Rectal smooth muscle tissue (tissue), 1 donor: ENCODE data around the gene PLA2G4E.

Experiments
- H3K27ac ChIP-seq: one replicate; pipeline ENCODE4 v1.7.0; 2013; ENCODE audit warnings: low read depth, low read length, inconsistent platforms
- H3K27me3 ChIP-seq: one replicate; pipeline ENCODE4 v1.7.0; 2013; ENCODE audit warnings: low read length; ENCODE audit not compliant: control insufficient read depth, insufficient read depth
- H3K36me3 ChIP-seq: one replicate; pipeline ENCODE4 v1.7.0; 2013; ENCODE audit warnings: low read length; ENCODE audit not compliant: control insufficient read depth, insufficient read depth
- H3K4me1 ChIP-seq: one replicate; pipeline ENCODE4 v1.7.0; 2013; ENCODE audit warnings: low read length; ENCODE audit not compliant: control insufficient read depth, insufficient read depth
- H3K4me3 ChIP-seq: one replicate; pipeline ENCODE4 v1.7.0; 2013; ENCODE audit warnings: low read length
- H3K9ac ChIP-seq: one replicate; pipeline ENCODE4 v1.7.0; 2013; ENCODE audit warnings: low read length

Gene PLA2G4E

GRCh38 chr15:41957021-41957897 lies 63.6 kb downstream of the PLA2G4E start:
- no peak overlapping the region for H3K27ac ChIP-seq
- no peaks in the 10 kb centered on the region for H3K36me3 ChIP-seq
- H3K4me1 ChIP-seq = no peaks in the 10 kb centered on the region
- no peaks in the 10 kb centered on the region for H3K27me3 ChIP-seq
- H3K9ac ChIP-seq = no peak overlapping the region
- no peak overlapping the region for H3K4me3 ChIP-seq

GRCh38 chr15:41955807-41956525 lies 64.9 kb downstream of the PLA2G4E start:
- Histone ChIP-seq H3K4me1 (no peaks in the 10 kb centered on the region), H3K27ac (no peak overlapping the region), H3K27me3 (no peaks in the 10 kb centered on the region), H3K9ac (no peak overlapping the region), H3K4me3 (no peak overlapping the region), H3K36me3 (no peaks in the 10 kb centered on the region)

- Histone ChIP-seq H3K36me3 (no peaks in the 10 kb centered on the region), H3K27ac (no peak overlapping the region), H3K4me3 (no peak overlapping the region), H3K4me1 (no peaks in the 10 kb centered on the region), H3K9ac (no peak overlapping the region), H3K27me3 (no peaks in the 10 kb centered on the region)
These were observed 65.7 kb downstream of the PLA2G4E start for GRCh38 chr15:41955100-41955499.

- H3K4me1 ChIP-seq = no peaks in the 10 kb centered on the region
These were observed 66.8 kb downstream of the PLA2G4E start for GRCh38 chr15:41954036-41954435.

GRCh38 chr15:41952013-41952563 lies 68.8 kb downstream of the PLA2G4E start:
- Histone ChIP-seq H3K9ac (no peak overlapping the region), H3K4me1 (no peaks in the 10 kb centered on the region), H3K4me3 (no peak overlapping the region), H3K36me3 (no peaks in the 10 kb centered on the region), H3K27me3 (no peaks in the 10 kb centered on the region), H3K27ac (no peak overlapping the region)

More at GRCh38 chr15:41954036-41954435, 66.8 kb downstream of the PLA2G4E start:
- Histone ChIP-seq H3K27me3 (no peaks in the 10 kb centered on the region), H3K36me3 (no peaks in the 10 kb centered on the region), H3K4me3 (no peak overlapping the region), H3K27ac (no peak overlapping the region), H3K9ac (no peak overlapping the region)

GRCh38 chr15:41951571-41951970 lies 69.3 kb downstream of the PLA2G4E start:
- H3K27ac ChIP-seq = no peak overlapping the region
- no peaks in the 10 kb centered on the region for H3K36me3 ChIP-seq
- no peaks in the 10 kb centered on the region for H3K27me3 ChIP-seq
- H3K4me1 ChIP-seq = no peaks in the 10 kb centered on the region
- H3K9ac ChIP-seq = no peak overlapping the region
- H3K4me3 ChIP-seq = no peak overlapping the region

GRCh38 chr15:41950489-41950888 lies 70.4 kb downstream of the PLA2G4E start:
- Histone ChIP-seq H3K27ac (no peak overlapping the region), H3K9ac (no peak overlapping the region), H3K4me3 (no peak overlapping the region), H3K27me3 (no peaks in the 10 kb centered on the region), H3K36me3 (no peaks in the 10 kb centered on the region), H3K4me1 (no peaks in the 10 kb centered on the region)

- H3K27ac ChIP-seq = no peak overlapping the region
- H3K4me3 ChIP-seq = no peak overlapping the region
- no peaks in the 10 kb centered on the region for H3K27me3 ChIP-seq
- H3K36me3 ChIP-seq = no peaks in the 10 kb centered on the region
- H3K9ac ChIP-seq = no peak overlapping the region
- H3K4me1 ChIP-seq = no peaks in the 10 kb centered on the region
These were observed 70.7 kb downstream of the PLA2G4E start for GRCh38 chr15:41950127-41950483.

GRCh38 chr15:41949401-41950126 lies 71.3 kb downstream of the PLA2G4E start:
- no peak overlapping the region for H3K9ac ChIP-seq
- H3K4me1 ChIP-seq = peaks cover 2% of the 10 kb centered on the region
- no peaks in the 10 kb centered on the region for H3K36me3 ChIP-seq
- no peak overlapping the region for H3K27ac ChIP-seq
- H3K27me3 ChIP-seq = no peaks in the 10 kb centered on the region
- H3K4me3 ChIP-seq = no peak overlapping the region

GRCh38 chr15:41948490-41948889 lies 72.4 kb downstream of the PLA2G4E start:
- H3K27ac ChIP-seq = no peak overlapping the region
- H3K4me3 ChIP-seq = no peak overlapping the region
- H3K36me3 ChIP-seq = no peaks in the 10 kb centered on the region
- H3K27me3 ChIP-seq = no peaks in the 10 kb centered on the region
- peaks cover 11% of the 10 kb centered on the region for H3K4me1 ChIP-seq
- no peak overlapping the region for H3K9ac ChIP-seq

GRCh38 chr15:41946970-41947369 lies 73.9 kb downstream of the PLA2G4E start:
- H3K27me3 ChIP-seq = no peaks in the 10 kb centered on the region
- H3K27ac ChIP-seq = no peak overlapping the region
- no peaks in the 10 kb centered on the region for H3K36me3 ChIP-seq
- H3K9ac ChIP-seq = no peak overlapping the region
- H3K4me3 ChIP-seq = no peak overlapping the region
- H3K4me1 ChIP-seq = peaks cover 11% of the 10 kb centered on the region

- peaks cover 11% of the 10 kb centered on the region for H3K4me1 ChIP-seq
- H3K9ac ChIP-seq = no peak overlapping the region
- H3K4me3 ChIP-seq = no peak overlapping the region
- no peaks in the 10 kb centered on the region for H3K27me3 ChIP-seq
- no peak overlapping the region for H3K27ac ChIP-seq
- no peaks in the 10 kb centered on the region for H3K36me3 ChIP-seq
These were observed 75.1 kb downstream of the PLA2G4E start for GRCh38 chr15:41945731-41946130.
